ENCODE measurements around the gene TBX19.

DNA sequence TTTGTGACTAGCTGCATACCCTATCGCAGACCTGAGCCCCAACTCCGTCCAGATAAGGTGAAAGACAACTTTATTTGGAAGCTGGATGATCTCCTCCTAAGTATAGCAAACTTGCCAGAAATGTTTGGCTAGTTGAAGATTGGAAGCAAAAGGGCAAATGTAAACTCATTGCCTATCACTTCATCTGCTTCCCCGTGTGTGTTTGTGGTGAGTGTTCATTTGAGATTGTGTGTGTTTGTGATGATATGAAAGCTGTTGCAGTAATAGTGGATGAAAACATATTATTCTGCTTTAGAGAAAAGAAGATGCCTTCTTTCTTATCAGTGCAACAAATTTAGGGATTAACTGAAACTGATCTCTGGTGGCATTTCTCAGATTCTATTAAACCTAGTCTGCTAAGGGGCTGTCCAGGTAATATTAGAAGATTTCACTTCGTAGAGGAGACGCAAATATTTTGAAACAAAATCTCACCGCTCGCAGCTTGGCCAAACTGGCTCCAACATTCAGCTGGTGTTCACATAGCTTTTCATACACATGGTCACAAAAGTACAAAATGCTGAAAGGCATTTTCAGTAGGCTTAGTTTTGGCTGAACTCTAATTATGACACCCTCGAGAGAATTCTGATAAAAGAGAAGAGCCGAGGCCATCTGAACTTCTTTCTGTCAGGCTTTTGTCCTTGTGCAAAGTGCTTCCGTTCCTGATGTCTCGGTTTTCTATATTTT is 1.1 kb downstream of the TBX19 start:
- no peak for TF ChIP-seq CTCF (IDR thresholded peaks at IDR 0.05)
- TF ChIP-seq POLR2A (IDR thresholded peaks at IDR 0.05): no peak
